ENCODE data around the gene PRXL2C.
"Not testable (repeated sequence)": the region's sequence is repeated elsewhere in the genome, so short reads cannot be mapped to it uniquely, and the experiment has no call there.

PRXL2C gene

DNA sequence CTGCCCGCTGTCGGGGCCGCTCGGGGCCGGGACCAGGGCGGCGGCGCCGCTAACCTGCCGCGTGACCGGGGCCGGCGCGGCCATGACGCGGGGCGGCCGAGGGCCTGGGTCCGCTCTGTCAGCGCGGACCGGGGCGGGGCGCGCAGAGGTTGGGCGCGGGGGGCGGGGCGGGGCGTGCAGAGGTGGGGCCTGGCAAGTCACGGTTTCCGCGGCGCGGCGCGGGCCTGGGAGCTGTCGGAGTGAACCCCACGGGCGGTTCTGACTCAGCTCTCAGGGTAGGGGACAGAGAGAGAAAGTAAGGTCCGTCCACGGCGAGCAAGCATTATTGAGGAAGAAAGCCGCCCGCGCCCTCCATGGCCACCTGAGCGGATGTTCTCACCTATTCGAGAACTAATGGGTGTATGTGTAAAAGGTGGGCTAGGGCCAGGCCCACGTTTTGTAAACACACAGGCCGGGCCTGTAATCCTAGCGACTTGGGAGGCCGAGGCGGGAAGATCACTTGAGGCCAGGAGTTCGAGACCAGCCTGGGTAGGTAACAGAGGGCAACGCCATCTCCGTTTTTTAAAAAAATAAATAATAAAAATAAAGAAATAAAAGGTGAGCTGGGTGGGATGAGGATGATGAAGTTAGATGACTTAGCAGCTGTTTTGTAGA lies at the start of gene PRXL2C:
TSS of gene PRXL2C (minus strand) at position 120 of the 654 bp plus-strand sequence. CDS start at position 84, 36 bp downstream.
- DNase-seq (ENCODE audit: low spot score) = peak; percentile 84
- in situ Hi-C loops (cut with MboI; ENCODE audit: low pct_unique_long_range_greater_than_20kb, low sequenced_read_pairs, unreplicated experiment) = loop anchor here (10.0 kb wide), 1 partner anchor 211 kb away; no protein-coding TSS in a partner anchor
- TF ChIP-seq, protein P1, sequence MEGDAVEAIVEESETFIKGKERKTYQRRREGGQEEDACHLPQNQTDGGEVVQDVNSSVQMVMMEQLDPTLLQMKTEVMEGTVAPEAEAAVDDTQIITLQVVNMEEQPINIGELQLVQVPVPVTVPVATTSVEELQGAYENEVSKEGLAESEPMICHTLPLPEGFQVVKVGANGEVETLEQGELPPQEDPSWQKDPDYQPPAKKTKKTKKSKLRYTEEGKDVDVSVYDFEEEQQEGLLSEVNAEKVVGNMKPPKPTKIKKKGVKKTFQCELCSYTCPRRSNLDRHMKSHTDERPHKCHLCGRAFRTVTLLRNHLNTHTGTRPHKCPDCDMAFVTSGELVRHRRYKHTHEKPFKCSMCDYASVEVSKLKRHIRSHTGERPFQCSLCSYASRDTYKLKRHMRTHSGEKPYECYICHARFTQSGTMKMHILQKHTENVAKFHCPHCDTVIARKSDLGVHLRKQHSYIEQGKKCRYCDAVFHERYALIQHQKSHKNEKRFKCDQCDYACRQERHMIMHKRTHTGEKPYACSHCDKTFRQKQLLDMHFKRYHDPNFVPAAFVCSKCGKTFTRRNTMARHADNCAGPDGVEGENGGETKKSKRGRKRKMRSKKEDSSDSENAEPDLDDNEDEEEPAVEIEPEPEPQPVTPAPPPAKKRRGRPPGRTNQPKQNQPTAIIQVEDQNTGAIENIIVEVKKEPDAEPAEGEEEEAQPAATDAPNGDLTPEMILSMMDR (IDR thresholded peaks at IDR 0.05; ENCODE audit: extremely low read depth, insufficient read depth, missing control alignments) = no peak

DNA sequence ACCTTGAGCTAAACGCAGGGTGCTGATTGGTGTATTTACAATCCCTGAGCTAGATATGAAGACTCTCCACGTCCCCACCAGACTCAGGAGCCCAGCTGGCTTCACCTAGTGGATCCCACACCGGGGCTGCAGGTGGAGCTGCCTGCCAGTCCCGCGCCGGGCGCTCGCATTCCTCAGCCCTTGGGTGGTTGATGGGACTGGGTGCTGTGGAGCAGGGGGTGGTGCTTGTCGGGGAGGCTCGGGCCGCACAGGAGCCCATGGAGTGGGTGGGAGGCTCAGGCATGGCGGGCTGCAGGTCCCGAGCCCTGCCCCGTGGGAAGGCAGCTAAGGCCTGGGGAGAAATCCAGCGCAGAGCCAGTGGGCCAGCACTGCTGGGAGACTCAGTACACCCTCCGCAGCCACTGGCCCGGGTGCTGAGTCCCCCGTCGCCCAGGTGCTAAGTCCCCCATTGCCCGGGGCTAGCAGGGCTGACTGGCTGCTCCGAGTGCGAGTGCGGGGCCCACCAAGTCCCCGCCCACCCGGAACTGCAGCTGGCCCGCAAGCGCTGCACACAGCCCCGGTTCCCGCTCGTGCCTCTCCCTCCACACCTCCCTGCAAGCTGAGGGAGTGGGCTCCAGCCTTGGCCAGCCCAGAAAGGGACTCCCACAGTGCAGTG lies 45.7 kb upstream of the PRXL2C start:
- in situ Hi-C loops (cut with MboI; ENCODE audit: low pct_unique_long_range_greater_than_20kb, low sequenced_read_pairs, unreplicated experiment); DNase-seq (ENCODE audit: low spot score): not testable (repeated sequence)

DNA sequence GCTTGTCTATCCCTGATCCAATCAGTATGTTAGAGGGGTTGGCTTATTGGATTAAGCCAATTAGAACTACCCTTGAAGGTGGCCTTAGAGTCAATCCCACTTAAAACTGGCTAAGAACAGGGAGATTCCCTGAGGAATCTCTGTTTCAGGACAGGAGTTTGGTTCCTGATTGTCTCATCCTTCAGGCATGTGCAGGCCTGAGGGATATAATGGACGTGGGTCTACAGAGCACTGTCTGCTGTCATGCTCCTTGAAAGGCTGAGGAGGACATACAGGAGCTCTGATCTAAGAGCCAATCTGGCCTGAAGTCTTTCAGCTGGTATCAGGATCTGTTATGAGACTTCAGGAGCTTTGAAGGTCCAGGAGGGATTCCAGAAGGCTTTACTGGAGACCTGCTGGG lies 36.2 kb upstream of the PRXL2C start:
- no peak for DNase-seq (ENCODE audit: low spot score)
- TF ChIP-seq, protein P1 (IDR thresholded peaks at IDR 0.05; ENCODE audit: extremely low read depth, insufficient read depth, missing control alignments) = no peak
- in situ Hi-C loops (cut with MboI; ENCODE audit: low pct_unique_long_range_greater_than_20kb, low sequenced_read_pairs, unreplicated experiment) = no loop called here

DNA sequence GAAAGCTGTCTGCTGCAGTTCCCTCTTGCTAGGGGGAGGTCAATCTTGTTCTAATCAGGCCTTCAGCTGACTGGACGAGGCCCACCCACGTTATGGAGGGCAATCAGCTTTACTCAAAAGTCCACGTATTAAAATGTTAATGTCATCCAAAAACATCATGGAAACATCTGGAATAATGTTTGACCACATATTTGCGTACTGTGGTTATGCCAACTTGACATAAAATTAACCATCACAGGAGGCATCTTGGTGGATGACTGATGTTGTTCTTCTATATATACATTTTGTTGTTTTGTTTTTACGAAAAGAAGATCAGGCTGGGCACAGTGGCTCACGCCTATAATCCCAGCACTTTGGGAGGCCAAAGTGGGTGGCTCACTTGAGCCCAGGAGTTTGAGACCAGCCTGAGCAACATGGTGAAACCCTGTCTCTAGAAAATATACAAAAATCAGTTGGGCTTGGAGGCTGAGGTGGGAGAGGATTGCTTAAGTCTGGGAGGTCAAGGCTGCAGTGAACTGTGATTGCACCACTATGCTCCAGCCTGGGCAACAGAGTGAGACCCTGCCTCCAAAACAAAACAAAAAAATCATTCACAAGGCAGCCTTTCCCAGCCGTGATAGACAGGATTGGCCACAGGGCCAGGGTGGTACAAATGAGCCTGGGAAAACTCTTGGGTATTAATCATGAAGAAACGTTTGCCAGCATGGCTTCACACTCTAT lies 33.8 kb upstream of the PRXL2C start:
- in situ Hi-C loops (cut with MboI; ENCODE audit: low pct_unique_long_range_greater_than_20kb, low sequenced_read_pairs, unreplicated experiment) = no loop called here
- TF ChIP-seq, protein P1 (IDR thresholded peaks at IDR 0.05; ENCODE audit: extremely low read depth, insufficient read depth, missing control alignments) = no peak
- no peak for DNase-seq (ENCODE audit: low spot score)

DNA sequence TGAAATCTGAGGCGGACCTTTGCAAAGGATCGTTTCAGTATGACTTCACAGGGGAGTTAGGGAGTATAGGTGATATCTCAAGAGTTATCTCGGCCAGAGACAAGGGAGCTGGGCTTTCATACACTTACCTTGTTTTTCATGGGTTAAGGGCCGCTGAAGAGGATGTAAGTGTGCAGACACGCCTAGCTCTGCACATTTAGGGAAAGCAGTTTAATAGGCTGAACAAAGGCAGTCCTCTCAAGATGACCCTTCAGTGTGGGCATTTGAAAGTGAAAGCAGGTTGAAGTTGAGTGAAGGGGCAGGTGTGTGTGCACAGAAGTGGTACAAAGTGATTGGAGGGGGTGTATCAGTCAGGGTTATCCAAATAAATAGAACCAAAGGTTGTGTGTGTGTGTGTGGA lies 33.1 kb upstream of the PRXL2C start:
- TF ChIP-seq, protein P1 (IDR thresholded peaks at IDR 0.05; ENCODE audit: extremely low read depth, insufficient read depth, missing control alignments) = no peak
- DNase-seq (ENCODE audit: low spot score) = no peak
- in situ Hi-C loops (cut with MboI; ENCODE audit: low pct_unique_long_range_greater_than_20kb, low sequenced_read_pairs, unreplicated experiment) = no loop called here

DNA sequence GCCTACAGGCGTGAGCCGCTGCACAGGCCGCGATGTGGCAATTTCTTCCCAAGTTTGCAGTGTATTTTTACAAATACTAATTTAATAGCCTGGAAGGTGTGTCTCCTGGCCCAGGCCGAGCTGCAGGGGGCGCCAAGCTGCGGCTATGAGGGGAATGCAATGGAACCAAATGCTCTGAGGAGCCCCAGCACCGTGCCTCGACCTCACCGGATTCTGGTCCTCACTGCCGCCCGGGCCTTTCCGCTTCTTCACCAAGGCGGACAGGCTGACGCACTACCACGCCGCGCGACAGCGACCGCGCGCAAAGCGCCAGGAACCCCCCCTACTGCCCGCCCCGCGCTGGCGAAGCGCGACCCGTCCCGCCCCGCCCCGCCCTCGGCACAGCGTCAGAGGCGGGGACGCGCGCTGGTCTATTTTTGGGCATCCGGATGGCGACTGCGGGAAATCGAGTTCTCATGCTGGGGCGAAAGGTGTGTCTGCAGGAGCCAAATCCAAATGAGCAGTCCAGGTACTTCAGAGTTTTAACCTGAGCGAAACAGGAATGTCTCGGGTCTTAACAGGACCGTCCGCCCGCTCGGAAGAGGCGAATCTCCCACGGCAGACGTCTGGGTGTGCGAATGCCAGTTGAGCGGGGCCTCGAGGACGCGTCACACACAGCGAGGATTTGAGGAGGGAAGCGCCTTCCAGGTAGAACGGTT lies 31.7 kb upstream of the PRXL2C start:
- peak; percentile 44 for DNase-seq (ENCODE audit: low spot score)
- in situ Hi-C loops (cut with MboI; ENCODE audit: low pct_unique_long_range_greater_than_20kb, low sequenced_read_pairs, unreplicated experiment) = no loop called here
- TF ChIP-seq, protein P1 (IDR thresholded peaks at IDR 0.05; ENCODE audit: extremely low read depth, insufficient read depth, missing control alignments) = no peak
